GM12878 (cell line): Measurements from ENCODE around the gene FKBP2.

Experiments used
- EP300 ChIP-seq, 2 experiments: fragments of 150-350 bp in 1 of 2; IDR thresholded peaks; 2 replicates each; pipeline ENCODE4 v1.6.1; 2011 to 2012; ENCODE audit warnings: low read depth in 2 of 2, low read length in 2 of 2, borderline replicate concordance in 1 of 2, improper control_type of control experiment in 1 of 2, inconsistent platforms in 1 of 2; ENCODE audit not compliant: control insufficient read depth in 1 of 2
- EZH2 ChIP-seq: IDR thresholded peaks from 2 replicates; pipeline ENCODE4 v1.6.1; 2012; ENCODE audit warnings: low read depth, mild to moderate bottlenecking, control low read depth, inconsistent platforms, low read length, borderline replicate concordance; ENCODE audit not compliant: control insufficient read depth
- GABPA ChIP-seq: IDR thresholded peaks from 2 replicates; pipeline ENCODE4 v1.6.1; 2014; ENCODE audit warnings: antibody characterized with exemption, low read depth, mild to moderate bottlenecking, inconsistent platforms
- LARP7 ChIP-seq: fragments of 450-650 bp; IDR thresholded peaks from 2 replicates; pipeline ENCODE4 v1.6.1; 2017; ENCODE audit warnings: mild to moderate bottlenecking
- POLR2AphosphoS5 ChIP-seq: IDR thresholded peaks from 2 replicates; pipeline ENCODE4 v1.6.1; 2011; ENCODE audit warnings: mild to moderate bottlenecking, low read length, inconsistent platforms
- ZNF274 ChIP-seq: IDR thresholded peaks from one replicate; pipeline ENCODE4 v1.8.0; 2011; ENCODE audit not compliant: insufficient read length, insufficient read depth
- TF ChIP-seq, protein P1 (sequence below): fragments of 450-650 bp; IDR thresholded peaks from 2 replicates; pipeline ENCODE4 v1.6.1; 2018; ENCODE audit warnings: borderline replicate concordance, mild to moderate bottlenecking; ENCODE audit not compliant: partially characterized antibody
- TF ChIP-seq, protein P2 (sequence below), 3 experiments: IDR thresholded peaks in 2 of 3; conservative IDR thresholded peaks in 1 of 3; 2 replicates each; pipeline ENCODE4 v1.5.1; 2011; ENCODE audit warnings: low read depth in 3 of 3, low read length in 3 of 3, mild to moderate bottlenecking in 3 of 3, control low read depth in 2 of 3, moderate library complexity in 2 of 3, inconsistent platforms in 1 of 3, mixed read lengths in 1 of 3; ENCODE audit not compliant: control insufficient read depth in 2 of 3, insufficient read depth in 1 of 3; ENCODE audit errors: extremely low read depth in 1 of 3
- TF ChIP-seq, protein P3 (sequence below): fragments of 450-650 bp; IDR thresholded peaks from 2 replicates; pipeline ENCODE4 v1.6.1; 2017; ENCODE audit warnings: mild to moderate bottlenecking

DNA sequence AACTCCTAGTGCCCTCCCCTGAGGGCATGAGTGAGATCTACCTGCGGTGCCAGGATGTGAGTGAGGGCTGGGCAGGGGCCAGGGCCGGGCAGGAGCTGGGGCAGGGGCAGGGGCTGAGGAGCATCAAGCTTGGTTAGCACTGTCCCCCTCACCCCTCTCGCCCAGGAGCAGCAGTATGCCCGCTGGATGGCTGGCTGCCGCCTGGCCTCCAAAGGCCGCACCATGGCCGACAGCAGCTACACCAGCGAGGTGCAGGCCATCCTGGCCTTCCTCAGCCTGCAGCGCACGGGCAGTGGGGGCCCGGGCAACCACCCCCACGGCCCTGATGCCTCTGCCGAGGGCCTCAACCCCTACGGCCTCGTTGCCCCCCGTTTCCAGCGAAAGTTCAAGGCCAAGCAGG lies 20.6 kb upstream of the FKBP2 start:
- TF ChIP-seq, protein P1, sequence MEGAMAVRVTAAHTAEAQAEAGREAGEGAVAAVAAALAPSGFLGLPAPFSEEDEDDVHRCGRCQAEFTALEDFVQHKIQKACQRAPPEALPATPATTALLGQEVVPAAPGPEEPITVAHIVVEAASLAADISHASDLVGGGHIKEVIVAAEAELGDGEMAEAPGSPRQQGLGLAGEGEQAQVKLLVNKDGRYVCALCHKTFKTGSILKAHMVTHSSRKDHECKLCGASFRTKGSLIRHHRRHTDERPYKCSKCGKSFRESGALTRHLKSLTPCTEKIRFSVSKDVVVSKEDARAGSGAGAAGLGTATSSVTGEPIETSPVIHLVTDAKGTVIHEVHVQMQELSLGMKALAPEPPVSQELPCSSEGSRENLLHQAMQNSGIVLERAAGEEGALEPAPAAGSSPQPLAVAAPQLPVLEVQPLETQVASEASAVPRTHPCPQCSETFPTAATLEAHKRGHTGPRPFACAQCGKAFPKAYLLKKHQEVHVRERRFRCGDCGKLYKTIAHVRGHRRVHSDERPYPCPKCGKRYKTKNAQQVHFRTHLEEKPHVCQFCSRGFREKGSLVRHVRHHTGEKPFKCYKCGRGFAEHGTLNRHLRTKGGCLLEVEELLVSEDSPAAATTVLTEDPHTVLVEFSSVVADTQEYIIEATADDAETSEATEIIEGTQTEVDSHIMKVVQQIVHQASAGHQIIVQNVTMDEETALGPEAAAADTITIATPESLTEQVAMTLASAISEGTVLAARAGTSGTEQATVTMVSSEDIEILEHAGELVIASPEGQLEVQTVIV, result no peak
- no peak for TF ChIP-seq GABPA
- TF ChIP-seq, protein P2, sequence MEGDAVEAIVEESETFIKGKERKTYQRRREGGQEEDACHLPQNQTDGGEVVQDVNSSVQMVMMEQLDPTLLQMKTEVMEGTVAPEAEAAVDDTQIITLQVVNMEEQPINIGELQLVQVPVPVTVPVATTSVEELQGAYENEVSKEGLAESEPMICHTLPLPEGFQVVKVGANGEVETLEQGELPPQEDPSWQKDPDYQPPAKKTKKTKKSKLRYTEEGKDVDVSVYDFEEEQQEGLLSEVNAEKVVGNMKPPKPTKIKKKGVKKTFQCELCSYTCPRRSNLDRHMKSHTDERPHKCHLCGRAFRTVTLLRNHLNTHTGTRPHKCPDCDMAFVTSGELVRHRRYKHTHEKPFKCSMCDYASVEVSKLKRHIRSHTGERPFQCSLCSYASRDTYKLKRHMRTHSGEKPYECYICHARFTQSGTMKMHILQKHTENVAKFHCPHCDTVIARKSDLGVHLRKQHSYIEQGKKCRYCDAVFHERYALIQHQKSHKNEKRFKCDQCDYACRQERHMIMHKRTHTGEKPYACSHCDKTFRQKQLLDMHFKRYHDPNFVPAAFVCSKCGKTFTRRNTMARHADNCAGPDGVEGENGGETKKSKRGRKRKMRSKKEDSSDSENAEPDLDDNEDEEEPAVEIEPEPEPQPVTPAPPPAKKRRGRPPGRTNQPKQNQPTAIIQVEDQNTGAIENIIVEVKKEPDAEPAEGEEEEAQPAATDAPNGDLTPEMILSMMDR (IDR thresholded peaks at IDR 0.05 in 2 of 3, conservative IDR thresholded peaks at IDR 0.05 in 1 of 3; ENCODE audit: control insufficient read depth in 2 of 3, extremely low read depth in 1 of 3, insufficient read depth in 1 of 3, low read depth in 3 of 3, low read length in 3 of 3), result no peak
- TF ChIP-seq EP300 (IDR thresholded peaks at IDR 0.05; ENCODE audit: borderline replicate concordance in 1 of 2, control insufficient read depth in 1 of 2, low read depth in 2 of 2, low read length in 2 of 2), result no peak
- no peak for TF ChIP-seq POLR2AphosphoS5
- TF ChIP-seq, protein P3, sequence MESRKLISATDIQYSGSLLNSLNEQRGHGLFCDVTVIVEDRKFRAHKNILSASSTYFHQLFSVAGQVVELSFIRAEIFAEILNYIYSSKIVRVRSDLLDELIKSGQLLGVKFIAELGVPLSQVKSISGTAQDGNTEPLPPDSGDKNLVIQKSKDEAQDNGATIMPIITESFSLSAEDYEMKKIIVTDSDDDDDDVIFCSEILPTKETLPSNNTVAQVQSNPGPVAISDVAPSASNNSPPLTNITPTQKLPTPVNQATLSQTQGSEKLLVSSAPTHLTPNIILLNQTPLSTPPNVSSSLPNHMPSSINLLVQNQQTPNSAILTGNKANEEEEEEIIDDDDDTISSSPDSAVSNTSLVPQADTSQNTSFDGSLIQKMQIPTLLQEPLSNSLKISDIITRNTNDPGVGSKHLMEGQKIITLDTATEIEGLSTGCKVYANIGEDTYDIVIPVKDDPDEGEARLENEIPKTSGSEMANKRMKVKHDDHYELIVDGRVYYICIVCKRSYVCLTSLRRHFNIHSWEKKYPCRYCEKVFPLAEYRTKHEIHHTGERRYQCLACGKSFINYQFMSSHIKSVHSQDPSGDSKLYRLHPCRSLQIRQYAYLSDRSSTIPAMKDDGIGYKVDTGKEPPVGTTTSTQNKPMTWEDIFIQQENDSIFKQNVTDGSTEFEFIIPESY, result no peak
- no peak for TF ChIP-seq EZH2
- TF ChIP-seq LARP7, result no peak
- no peak for TF ChIP-seq ZNF274
